WTC11 (cell line): ENCODE measurements around the gene ADD2. TPM values are rescaled to one million over a fixed set of nuclear protein-coding genes. Genes with fewer than 3 reads are reported as not detected.

Experiments
- ATAC-seq: fragments of 200-7000 bp; cut with Tn5 transposase; 2 replicates; pipeline ENCODE4 v1.10.0; 2021; ENCODE audit warnings: mild to moderate bottlenecking, moderate library complexity
- CTCF ChIA-PET: fragments of 300-600 bp; sonication (Branson Sonifier 250); formaldehyde crosslinking; loops from one replicate; lab custom pipeline; 2021; ENCODE audit warnings: antibody characterized with exemption; lab: Charles Lee
- POLR2A ChIA-PET: fragments of 350-600 bp; sonication (Branson Sonifier 250); formaldehyde crosslinking; loops from one replicate; lab custom pipeline; 2021; ENCODE audit warnings: antibody characterized with exemption; lab: Charles Lee
- DNase-seq: peaks from one replicate; pipeline ENCODE4 v3.0.0; 2021; ENCODE audit warnings: low spot score
- H3K27ac Mint-ChIP-seq: 2 replicates; pipeline ENCODE4 v1.8.0; 2021; ENCODE audit warnings: mixed read lengths
- H3K27me3 Mint-ChIP-seq: 2 replicates; pipeline ENCODE4 v1.8.0; 2021; ENCODE audit warnings: low read depth, mild to moderate bottlenecking, moderate library complexity, mixed read lengths
- H3K36me3 Mint-ChIP-seq: 2 replicates; pipeline ENCODE4 v1.8.0; 2021; ENCODE audit warnings: mixed read lengths
- H3K4me1 Mint-ChIP-seq: 2 replicates; pipeline ENCODE4 v1.8.0; 2022; ENCODE audit warnings: mixed read lengths
- H3K4me3 Mint-ChIP-seq: 2 replicates; pipeline ENCODE4 v1.8.0; 2021; ENCODE audit warnings: mild to moderate bottlenecking, moderate library complexity, mixed read lengths
- H3K9me3 Mint-ChIP-seq: 2 replicates; pipeline ENCODE4 v1.8.0; 2021; ENCODE audit warnings: mixed read lengths
- ATF1 ChIP-seq: sonication (generic); formaldehyde crosslinking; IDR thresholded peaks from 2 replicates; pipeline ENCODE4 v1.8.1; 2023; ENCODE audit warnings: mild to moderate bottlenecking, moderate library complexity, missing genetic modification reagents
- JUN ChIP-seq: sonication (generic); formaldehyde crosslinking; IDR thresholded peaks from 2 replicates; pipeline ENCODE4 v1.8.0; 2023; ENCODE audit warnings: mild to moderate bottlenecking, missing genetic modification reagents
- MYBL2 ChIP-seq: sonication (generic); formaldehyde crosslinking; IDR thresholded peaks from 2 replicates; pipeline ENCODE4 v1.8.1; 2023; ENCODE audit warnings: mild to moderate bottlenecking, moderate library complexity, missing genetic modification reagents
- NFE2L1 ChIP-seq: sonication (generic); formaldehyde crosslinking; IDR thresholded peaks from 2 replicates; pipeline ENCODE4 v1.8.1; 2023; ENCODE audit warnings: missing genetic modification reagents
- OVOL2 ChIP-seq: fragments of 250-450 bp; sonication (Bioruptor Pico); IDR thresholded peaks from 2 replicates; pipeline ENCODE4 v1.9.0; 2021; ENCODE audit warnings: mild to moderate bottlenecking, borderline replicate concordance
- SP1 ChIP-seq: sonication (generic); formaldehyde crosslinking; conservative IDR thresholded peaks from 2 replicates; pipeline ENCODE4 v1.8.1; 2022; ENCODE audit warnings: missing genetic modification reagents
- ZNF396 ChIP-seq: fragments of 250-450 bp; sonication (Bioruptor Pico); IDR thresholded peaks from 2 replicates; pipeline ENCODE4 v1.8.0; 2021; ENCODE audit warnings: mild to moderate bottlenecking, moderate library complexity, borderline replicate concordance
- total RNA-seq: library from RNA; stranded (reverse); gene quantifications from 3 replicates; pipeline ENCODE4 v1.2.3, GENCODE V29; 2021
- TF ChIP-seq, protein P1 (sequence below): sonication (generic); formaldehyde crosslinking; IDR thresholded peaks from 2 replicates; pipeline ENCODE4 v1.8.1; 2023; ENCODE audit warnings: mild to moderate bottlenecking, missing genetic modification reagents
- TF ChIP-seq, protein P2 (sequence below): sonication (generic); formaldehyde crosslinking; IDR thresholded peaks from 2 replicates; pipeline ENCODE4 v1.8.1; 2023; ENCODE audit warnings: mild to moderate bottlenecking, missing genetic modification reagents, borderline replicate concordance
- TF ChIP-seq, protein P3 (sequence below): sonication (generic); formaldehyde crosslinking; IDR thresholded peaks from 2 replicates; pipeline ENCODE4 v1.8.0; 2022; ENCODE audit warnings: mild to moderate bottlenecking, missing genetic modification reagents
- TF ChIP-seq, protein P4 (sequence below): sonication (generic); formaldehyde crosslinking; IDR thresholded peaks from 2 replicates; pipeline ENCODE4 v1.8.0; 2023; ENCODE audit warnings: mild to moderate bottlenecking, missing genetic modification reagents
- TF ChIP-seq, protein P5 (sequence below): sonication (generic); formaldehyde crosslinking; IDR thresholded peaks from 2 replicates; pipeline ENCODE4 v1.8.0; 2022; ENCODE audit warnings: mild to moderate bottlenecking, missing genetic modification reagents
- TF ChIP-seq, protein P6 (sequence below): sonication (generic); formaldehyde crosslinking; IDR thresholded peaks from 2 replicates; pipeline ENCODE4 v1.8.0; 2023; ENCODE audit warnings: missing genetic modification reagents, mild to moderate bottlenecking, borderline replicate concordance
- TF ChIP-seq, protein P7 (sequence below): sonication (generic); formaldehyde crosslinking; IDR thresholded peaks from 2 replicates; pipeline ENCODE4 v1.8.1; 2022; ENCODE audit warnings: mild to moderate bottlenecking, missing genetic modification reagents, moderate library complexity, borderline replicate concordance

ADD2 gene
- total RNA-seq, 1 experiment from 2014 or later = 196 TPM

DNA sequence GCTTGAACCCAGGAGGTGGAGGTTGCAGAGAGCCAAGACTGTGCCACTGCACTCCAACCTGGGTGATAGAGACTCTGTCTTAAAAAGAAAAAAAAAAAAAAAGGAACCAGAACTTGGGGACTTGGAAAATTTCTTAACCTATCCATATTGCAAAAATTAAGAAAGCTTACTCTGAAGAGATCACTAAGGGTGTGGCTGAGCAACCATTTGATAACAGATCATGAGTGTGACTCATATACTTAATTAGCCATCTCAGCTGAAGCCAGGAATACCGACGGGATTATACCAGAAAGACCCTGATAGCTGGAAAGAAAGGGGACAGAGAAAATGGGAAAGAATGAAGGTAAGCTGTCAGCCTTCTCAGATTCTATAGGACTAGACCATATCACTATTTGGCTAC, 7.1 kb upstream of the ADD2 start:
- H3K36me3 Mint-ChIP-seq = no peaks in the 10 kb centered on the region
- DNase-seq = no peak
- H3K9me3 Mint-ChIP-seq = no peaks in the 10 kb centered on the region
- peaks cover 6% of the 10 kb centered on the region for H3K4me1 Mint-ChIP-seq
- TF ChIP-seq, protein P1, sequence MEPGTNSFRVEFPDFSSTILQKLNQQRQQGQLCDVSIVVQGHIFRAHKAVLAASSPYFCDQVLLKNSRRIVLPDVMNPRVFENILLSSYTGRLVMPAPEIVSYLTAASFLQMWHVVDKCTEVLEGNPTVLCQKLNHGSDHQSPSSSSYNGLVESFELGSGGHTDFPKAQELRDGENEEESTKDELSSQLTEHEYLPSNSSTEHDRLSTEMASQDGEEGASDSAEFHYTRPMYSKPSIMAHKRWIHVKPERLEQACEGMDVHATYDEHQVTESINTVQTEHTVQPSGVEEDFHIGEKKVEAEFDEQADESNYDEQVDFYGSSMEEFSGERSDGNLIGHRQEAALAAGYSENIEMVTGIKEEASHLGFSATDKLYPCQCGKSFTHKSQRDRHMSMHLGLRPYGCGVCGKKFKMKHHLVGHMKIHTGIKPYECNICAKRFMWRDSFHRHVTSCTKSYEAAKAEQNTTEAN (CRISPR knock-in tag) = no peak
- TF ChIP-seq, protein P2, sequence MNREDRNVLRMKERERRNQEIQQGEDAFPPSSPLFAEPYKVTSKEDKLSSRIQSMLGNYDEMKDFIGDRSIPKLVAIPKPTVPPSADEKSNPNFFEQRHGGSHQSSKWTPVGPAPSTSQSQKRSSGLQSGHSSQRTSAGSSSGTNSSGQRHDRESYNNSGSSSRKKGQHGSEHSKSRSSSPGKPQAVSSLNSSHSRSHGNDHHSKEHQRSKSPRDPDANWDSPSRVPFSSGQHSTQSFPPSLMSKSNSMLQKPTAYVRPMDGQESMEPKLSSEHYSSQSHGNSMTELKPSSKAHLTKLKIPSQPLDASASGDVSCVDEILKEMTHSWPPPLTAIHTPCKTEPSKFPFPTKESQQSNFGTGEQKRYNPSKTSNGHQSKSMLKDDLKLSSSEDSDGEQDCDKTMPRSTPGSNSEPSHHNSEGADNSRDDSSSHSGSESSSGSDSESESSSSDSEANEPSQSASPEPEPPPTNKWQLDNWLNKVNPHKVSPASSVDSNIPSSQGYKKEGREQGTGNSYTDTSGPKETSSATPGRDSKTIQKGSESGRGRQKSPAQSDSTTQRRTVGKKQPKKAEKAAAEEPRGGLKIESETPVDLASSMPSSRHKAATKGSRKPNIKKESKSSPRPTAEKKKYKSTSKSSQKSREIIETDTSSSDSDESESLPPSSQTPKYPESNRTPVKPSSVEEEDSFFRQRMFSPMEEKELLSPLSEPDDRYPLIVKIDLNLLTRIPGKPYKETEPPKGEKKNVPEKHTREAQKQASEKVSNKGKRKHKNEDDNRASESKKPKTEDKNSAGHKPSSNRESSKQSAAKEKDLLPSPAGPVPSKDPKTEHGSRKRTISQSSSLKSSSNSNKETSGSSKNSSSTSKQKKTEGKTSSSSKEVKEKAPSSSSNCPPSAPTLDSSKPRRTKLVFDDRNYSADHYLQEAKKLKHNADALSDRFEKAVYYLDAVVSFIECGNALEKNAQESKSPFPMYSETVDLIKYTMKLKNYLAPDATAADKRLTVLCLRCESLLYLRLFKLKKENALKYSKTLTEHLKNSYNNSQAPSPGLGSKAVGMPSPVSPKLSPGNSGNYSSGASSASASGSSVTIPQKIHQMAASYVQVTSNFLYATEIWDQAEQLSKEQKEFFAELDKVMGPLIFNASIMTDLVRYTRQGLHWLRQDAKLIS (CRISPR knock-in tag) = no peak
- no peak for TF ChIP-seq NFE2L1 (CRISPR knock-in tag)
- TF ChIP-seq, protein P3, sequence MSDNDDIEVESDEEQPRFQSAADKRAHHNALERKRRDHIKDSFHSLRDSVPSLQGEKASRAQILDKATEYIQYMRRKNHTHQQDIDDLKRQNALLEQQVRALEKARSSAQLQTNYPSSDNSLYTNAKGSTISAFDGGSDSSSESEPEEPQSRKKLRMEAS = no peak
- no peak for TF ChIP-seq ATF1 (CRISPR knock-in tag)
- TF ChIP-seq SP1 (CRISPR knock-in tag) = no peak
- TF ChIP-seq JUN (CRISPR knock-in tag) = no peak
- TF ChIP-seq, protein P4, sequence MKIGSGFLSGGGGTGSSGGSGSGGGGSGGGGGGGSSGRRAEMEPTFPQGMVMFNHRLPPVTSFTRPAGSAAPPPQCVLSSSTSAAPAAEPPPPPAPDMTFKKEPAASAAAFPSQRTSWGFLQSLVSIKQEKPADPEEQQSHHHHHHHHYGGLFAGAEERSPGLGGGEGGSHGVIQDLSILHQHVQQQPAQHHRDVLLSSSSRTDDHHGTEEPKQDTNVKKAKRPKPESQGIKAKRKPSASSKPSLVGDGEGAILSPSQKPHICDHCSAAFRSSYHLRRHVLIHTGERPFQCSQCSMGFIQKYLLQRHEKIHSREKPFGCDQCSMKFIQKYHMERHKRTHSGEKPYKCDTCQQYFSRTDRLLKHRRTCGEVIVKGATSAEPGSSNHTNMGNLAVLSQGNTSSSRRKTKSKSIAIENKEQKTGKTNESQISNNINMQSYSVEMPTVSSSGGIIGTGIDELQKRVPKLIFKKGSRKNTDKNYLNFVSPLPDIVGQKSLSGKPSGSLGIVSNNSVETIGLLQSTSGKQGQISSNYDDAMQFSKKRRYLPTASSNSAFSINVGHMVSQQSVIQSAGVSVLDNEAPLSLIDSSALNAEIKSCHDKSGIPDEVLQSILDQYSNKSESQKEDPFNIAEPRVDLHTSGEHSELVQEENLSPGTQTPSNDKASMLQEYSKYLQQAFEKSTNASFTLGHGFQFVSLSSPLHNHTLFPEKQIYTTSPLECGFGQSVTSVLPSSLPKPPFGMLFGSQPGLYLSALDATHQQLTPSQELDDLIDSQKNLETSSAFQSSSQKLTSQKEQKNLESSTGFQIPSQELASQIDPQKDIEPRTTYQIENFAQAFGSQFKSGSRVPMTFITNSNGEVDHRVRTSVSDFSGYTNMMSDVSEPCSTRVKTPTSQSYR (CRISPR knock-in tag) = no peak
- no peak for TF ChIP-seq MYBL2 (CRISPR knock-in tag)
- TF ChIP-seq OVOL2 = no peak
- TF ChIP-seq, all 79 proteins: peak for 0
- peaks cover 45% of the 10 kb centered on the region for H3K27me3 Mint-ChIP-seq
- no peak overlapping the region for H3K27ac Mint-ChIP-seq
- CTCF ChIA-PET = interaction anchor here (1.1 to 1.7 kb wide), 3 partner anchors 10 to 117 kb away, joined by 3 to 6 read pairs (median 5); no protein-coding TSS in a partner anchor
- ATAC-seq = no peak
- POLR2A ChIA-PET = interaction anchor here (0.6 kb wide), 1 partner anchor 573 kb away, joined by 3 read pairs; no protein-coding TSS in a partner anchor
- no peak overlapping the region for H3K4me3 Mint-ChIP-seq

DNA sequence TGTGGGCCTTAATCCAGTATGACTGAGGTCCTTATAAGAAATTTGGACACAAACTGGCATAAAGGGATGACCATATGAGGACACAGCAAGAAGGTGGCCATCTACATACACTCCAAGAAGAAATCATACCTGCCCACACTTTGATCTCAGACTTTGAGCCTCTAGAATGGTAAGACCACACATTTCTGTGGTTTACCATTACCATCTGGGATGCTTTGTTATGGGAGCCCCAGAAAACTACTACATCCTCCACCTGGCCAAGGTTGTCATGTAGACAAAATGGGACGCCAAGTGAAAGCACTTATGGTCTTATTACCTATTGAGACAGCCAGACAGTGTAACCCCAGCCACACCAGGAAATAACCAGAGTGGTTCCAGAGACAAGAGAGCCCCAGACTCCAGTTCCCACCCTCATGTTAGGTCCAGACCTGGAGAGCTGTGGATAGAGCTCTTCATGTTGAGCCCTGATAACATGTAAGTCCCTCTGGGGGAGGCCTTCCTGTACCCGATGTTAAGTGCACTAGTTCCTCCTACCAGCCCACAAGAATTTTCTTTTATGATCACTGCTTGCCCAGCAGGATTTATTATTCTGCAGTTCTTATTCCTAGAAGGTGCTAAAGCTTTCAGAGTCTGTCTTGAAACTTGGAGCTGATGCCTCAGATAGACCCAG, 4.6 kb upstream of the ADD2 start:
- H3K27me3 Mint-ChIP-seq = peaks cover 32% of the 10 kb centered on the region

More for the DNA sequence above, 4.6 kb upstream of the ADD2 start:
- CTCF ChIA-PET = interaction anchor here (0.6 to 1.5 kb wide), 2 partner anchors 13 to 751 kb away, joined by 3 to 7 read pairs; no protein-coding TSS in a partner anchor
- H3K4me1 Mint-ChIP-seq = peaks cover 21% of the 10 kb centered on the region
- H3K9me3 Mint-ChIP-seq = no peaks in the 10 kb centered on the region
- no peak overlapping the region for H3K27ac Mint-ChIP-seq
- ATAC-seq = no peak
- TF ChIP-seq, protein P4 (CRISPR knock-in tag) = no peak
- TF ChIP-seq ZNF396 (CRISPR knock-in tag) (no peak), MYBL2 (CRISPR knock-in tag) (no peak), JUN (CRISPR knock-in tag) (no peak)
- TF ChIP-seq, protein P5, sequence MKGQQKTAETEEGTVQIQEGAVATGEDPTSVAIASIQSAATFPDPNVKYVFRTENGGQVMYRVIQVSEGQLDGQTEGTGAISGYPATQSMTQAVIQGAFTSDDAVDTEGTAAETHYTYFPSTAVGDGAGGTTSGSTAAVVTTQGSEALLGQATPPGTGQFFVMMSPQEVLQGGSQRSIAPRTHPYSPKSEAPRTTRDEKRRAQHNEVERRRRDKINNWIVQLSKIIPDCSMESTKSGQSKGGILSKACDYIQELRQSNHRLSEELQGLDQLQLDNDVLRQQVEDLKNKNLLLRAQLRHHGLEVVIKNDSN (CRISPR knock-in tag) = no peak
- TF ChIP-seq, protein P6, sequence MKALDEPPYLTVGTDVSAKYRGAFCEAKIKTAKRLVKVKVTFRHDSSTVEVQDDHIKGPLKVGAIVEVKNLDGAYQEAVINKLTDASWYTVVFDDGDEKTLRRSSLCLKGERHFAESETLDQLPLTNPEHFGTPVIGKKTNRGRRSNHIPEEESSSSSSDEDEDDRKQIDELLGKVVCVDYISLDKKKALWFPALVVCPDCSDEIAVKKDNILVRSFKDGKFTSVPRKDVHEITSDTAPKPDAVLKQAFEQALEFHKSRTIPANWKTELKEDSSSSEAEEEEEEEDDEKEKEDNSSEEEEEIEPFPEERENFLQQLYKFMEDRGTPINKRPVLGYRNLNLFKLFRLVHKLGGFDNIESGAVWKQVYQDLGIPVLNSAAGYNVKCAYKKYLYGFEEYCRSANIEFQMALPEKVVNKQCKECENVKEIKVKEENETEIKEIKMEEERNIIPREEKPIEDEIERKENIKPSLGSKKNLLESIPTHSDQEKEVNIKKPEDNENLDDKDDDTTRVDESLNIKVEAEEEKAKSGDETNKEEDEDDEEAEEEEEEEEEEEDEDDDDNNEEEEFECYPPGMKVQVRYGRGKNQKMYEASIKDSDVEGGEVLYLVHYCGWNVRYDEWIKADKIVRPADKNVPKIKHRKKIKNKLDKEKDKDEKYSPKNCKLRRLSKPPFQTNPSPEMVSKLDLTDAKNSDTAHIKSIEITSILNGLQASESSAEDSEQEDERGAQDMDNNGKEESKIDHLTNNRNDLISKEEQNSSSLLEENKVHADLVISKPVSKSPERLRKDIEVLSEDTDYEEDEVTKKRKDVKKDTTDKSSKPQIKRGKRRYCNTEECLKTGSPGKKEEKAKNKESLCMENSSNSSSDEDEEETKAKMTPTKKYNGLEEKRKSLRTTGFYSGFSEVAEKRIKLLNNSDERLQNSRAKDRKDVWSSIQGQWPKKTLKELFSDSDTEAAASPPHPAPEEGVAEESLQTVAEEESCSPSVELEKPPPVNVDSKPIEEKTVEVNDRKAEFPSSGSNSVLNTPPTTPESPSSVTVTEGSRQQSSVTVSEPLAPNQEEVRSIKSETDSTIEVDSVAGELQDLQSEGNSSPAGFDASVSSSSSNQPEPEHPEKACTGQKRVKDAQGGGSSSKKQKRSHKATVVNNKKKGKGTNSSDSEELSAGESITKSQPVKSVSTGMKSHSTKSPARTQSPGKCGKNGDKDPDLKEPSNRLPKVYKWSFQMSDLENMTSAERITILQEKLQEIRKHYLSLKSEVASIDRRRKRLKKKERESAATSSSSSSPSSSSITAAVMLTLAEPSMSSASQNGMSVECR (CRISPR knock-in tag) = no peak
- TF ChIP-seq, protein P7, sequence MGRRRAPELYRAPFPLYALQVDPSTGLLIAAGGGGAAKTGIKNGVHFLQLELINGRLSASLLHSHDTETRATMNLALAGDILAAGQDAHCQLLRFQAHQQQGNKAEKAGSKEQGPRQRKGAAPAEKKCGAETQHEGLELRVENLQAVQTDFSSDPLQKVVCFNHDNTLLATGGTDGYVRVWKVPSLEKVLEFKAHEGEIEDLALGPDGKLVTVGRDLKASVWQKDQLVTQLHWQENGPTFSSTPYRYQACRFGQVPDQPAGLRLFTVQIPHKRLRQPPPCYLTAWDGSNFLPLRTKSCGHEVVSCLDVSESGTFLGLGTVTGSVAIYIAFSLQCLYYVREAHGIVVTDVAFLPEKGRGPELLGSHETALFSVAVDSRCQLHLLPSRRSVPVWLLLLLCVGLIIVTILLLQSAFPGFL (CRISPR knock-in tag) = no peak
- no peak overlapping the region for H3K4me3 Mint-ChIP-seq
- no peaks in the 10 kb centered on the region for H3K36me3 Mint-ChIP-seq
- no peak for DNase-seq
- POLR2A ChIA-PET = no interaction called here
